GM12865 (cell line): Measurements from ENCODE around the gene GPC4.

ENCODE experiments used
- DNase-seq: peaks from one replicate; pipeline ENCODE4 v3.0.0; 2010; ENCODE audit warnings: low read depth
- H3K4me3 ChIP-seq: 2 replicates; pipeline ENCODE4 v1.5.1; 2011; ENCODE audit warnings: mild to moderate bottlenecking, low read depth, low read length, control low read depth
- TF ChIP-seq, protein P1 (sequence below): IDR thresholded peaks from 2 replicates; pipeline ENCODE4 v1.5.1; 2011; ENCODE audit warnings: low read length, control low read depth, low read depth, inconsistent platforms; ENCODE audit not compliant: insufficient read depth; ENCODE audit errors: missing control alignments

Gene GPC4

DNA sequence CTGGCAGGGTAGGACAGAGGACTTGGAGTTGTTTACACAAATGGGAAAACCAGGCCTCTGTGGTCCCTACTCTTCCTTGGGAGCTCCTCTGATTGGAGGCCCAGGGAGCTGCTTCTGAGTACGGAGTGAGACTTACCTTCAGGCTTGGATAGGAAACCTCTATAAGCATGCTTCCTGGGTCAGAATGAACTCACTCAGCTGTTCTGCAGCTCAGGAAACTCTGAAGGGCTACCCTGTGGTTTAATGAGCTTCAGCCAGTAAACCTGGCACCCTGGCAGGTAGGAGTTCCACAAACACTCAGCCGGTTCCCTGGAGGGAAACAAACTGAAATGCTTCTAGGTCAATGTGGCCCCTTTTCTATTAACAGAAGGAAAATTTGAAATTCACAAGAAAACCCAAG is 146.1 kb downstream of the GPC4 start:
- no peak overlapping the region for H3K4me3 ChIP-seq
- no peak for DNase-seq
- TF ChIP-seq, protein P1, sequence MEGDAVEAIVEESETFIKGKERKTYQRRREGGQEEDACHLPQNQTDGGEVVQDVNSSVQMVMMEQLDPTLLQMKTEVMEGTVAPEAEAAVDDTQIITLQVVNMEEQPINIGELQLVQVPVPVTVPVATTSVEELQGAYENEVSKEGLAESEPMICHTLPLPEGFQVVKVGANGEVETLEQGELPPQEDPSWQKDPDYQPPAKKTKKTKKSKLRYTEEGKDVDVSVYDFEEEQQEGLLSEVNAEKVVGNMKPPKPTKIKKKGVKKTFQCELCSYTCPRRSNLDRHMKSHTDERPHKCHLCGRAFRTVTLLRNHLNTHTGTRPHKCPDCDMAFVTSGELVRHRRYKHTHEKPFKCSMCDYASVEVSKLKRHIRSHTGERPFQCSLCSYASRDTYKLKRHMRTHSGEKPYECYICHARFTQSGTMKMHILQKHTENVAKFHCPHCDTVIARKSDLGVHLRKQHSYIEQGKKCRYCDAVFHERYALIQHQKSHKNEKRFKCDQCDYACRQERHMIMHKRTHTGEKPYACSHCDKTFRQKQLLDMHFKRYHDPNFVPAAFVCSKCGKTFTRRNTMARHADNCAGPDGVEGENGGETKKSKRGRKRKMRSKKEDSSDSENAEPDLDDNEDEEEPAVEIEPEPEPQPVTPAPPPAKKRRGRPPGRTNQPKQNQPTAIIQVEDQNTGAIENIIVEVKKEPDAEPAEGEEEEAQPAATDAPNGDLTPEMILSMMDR = no peak

DNA sequence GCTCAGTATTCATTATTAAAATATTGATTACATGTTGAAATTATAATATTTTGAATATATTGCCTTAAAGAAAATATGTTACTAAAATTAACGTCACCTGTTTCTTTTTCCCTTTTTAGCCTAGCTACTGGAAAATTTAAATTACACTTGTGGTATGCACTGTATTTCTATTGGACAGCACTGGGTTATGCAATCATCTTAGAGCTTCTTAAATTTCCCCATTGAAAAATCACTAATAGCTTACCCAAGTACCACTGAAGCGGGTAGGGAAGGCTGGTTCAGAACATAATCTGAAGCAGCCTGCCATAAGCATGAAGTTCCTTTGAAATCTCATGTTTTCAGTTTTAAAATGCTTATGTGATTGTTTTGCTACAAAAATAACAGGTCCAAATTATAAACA is 147.7 kb downstream of the GPC4 start:
- TF ChIP-seq, protein P1 = no peak
- H3K4me3 ChIP-seq = no peak overlapping the region
- no peak for DNase-seq

DNA sequence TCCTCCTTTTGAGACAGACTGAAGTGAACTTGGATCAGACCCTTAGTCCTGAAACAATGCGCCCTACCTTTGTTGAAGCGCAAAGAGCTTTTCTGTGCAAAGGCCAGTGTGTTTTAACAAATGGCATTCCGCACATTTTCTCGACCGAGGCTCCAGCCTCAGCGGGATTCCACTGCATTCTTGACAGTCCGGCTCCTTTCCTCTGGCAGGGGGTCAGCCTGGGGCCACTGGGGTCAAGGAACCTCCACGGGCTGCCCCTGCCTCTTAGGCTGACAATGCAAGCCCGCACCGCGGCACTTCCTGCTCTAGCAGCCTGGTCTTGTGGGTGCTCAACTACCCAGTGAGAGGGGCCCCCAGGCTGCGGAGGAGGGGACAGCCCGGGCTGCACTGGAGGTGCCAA is 150.0 kb downstream of the GPC4 start:
- no peak for DNase-seq
- TF ChIP-seq, protein P1 = no peak
- H3K4me3 ChIP-seq = no peak overlapping the region

DNA sequence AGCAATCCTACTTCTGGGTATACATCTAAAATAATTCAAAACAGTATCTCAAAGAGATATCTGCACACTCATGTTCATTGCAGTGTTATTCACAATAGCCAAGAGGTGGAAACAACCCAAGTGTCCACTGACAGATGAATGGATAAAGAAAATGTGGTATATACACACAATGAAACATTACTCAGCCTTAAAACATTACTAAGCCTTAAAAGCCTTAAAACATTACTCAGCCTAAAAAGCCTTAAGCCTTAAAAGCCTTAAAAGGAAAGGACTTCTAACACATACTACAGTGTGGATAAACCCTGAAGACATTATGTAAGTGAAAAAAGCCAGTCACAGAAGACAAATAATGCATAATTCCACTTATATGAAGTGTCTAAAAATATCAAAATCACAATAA is 156.8 kb downstream of the GPC4 start:
- no peak overlapping the region for H3K4me3 ChIP-seq
- no peak for DNase-seq
- TF ChIP-seq, protein P1 = no peak

DNA sequence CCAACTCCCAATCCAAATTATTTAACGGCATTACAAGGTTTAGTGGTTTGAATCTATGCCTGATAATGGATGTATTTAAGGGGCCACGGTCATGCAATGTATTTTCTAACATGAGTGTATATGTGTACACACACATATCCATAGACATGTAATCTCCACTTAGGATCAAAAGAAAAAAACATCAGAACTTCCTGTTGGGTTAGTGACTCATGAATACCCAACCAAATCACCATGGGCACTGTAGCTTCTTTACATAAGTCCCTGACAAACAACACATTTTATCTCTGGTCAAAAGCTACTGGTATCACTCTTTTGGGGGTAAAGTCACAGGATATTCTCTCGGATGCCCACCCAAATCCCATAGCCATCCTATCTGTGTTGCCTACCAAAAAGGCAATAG is 160.6 kb downstream of the GPC4 start:
- no peak for DNase-seq
- H3K4me3 ChIP-seq = no peak overlapping the region
- TF ChIP-seq, protein P1 = no peak

DNA sequence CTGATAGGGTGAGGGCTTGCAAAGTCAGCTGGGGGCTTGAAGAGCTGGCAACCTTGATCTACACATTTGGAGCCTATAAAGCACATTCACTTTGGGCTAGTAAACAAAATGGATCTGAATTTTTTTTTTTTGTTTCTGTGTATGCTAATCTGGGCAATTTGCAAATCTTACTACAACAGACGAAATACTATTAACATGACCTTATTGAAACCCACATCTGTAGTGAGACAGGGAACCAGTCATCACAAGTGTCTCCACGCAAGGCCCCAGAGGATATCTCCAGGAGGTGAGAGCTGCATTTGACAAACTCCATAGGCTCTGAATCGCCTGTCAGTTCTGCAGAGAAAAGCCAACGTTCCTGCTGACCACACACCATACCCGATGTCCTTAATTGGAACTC is 164.1 kb downstream of the GPC4 start:
- H3K4me3 ChIP-seq = no peak overlapping the region
- no peak for DNase-seq
- TF ChIP-seq, protein P1 = no peak
